Fibroblast of mammary gland (primary cell): ENCODE results near the gene MRGPRD.

Experiments used
- DNase-seq: peaks from one replicate; pipeline ENCODE4 v3.0.0-alpha.2; 2010; ENCODE audit warnings: low read depth
- H3K4me3 ChIP-seq: 2 replicates; pipeline ENCODE4 v1.5.1; 2011; ENCODE audit warnings: low read depth, mild to moderate bottlenecking, low read length, moderate library complexity; ENCODE audit not compliant: control insufficient read depth
- TF ChIP-seq, protein P1 (sequence below): conservative IDR thresholded peaks from 2 replicates; pipeline ENCODE4 v1.5.1; 2011; ENCODE audit warnings: low read depth, low read length, inconsistent platforms; ENCODE audit not compliant: control insufficient read depth, insufficient read depth

Gene MRGPRD

GRCh38 chr11:69014898-69015549 is 34.2 kb upstream of the MRGPRD start:
- DNase-seq = no peak
- TF ChIP-seq, protein P1, sequence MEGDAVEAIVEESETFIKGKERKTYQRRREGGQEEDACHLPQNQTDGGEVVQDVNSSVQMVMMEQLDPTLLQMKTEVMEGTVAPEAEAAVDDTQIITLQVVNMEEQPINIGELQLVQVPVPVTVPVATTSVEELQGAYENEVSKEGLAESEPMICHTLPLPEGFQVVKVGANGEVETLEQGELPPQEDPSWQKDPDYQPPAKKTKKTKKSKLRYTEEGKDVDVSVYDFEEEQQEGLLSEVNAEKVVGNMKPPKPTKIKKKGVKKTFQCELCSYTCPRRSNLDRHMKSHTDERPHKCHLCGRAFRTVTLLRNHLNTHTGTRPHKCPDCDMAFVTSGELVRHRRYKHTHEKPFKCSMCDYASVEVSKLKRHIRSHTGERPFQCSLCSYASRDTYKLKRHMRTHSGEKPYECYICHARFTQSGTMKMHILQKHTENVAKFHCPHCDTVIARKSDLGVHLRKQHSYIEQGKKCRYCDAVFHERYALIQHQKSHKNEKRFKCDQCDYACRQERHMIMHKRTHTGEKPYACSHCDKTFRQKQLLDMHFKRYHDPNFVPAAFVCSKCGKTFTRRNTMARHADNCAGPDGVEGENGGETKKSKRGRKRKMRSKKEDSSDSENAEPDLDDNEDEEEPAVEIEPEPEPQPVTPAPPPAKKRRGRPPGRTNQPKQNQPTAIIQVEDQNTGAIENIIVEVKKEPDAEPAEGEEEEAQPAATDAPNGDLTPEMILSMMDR = no peak
- no peak overlapping the region for H3K4me3 ChIP-seq

DNA sequence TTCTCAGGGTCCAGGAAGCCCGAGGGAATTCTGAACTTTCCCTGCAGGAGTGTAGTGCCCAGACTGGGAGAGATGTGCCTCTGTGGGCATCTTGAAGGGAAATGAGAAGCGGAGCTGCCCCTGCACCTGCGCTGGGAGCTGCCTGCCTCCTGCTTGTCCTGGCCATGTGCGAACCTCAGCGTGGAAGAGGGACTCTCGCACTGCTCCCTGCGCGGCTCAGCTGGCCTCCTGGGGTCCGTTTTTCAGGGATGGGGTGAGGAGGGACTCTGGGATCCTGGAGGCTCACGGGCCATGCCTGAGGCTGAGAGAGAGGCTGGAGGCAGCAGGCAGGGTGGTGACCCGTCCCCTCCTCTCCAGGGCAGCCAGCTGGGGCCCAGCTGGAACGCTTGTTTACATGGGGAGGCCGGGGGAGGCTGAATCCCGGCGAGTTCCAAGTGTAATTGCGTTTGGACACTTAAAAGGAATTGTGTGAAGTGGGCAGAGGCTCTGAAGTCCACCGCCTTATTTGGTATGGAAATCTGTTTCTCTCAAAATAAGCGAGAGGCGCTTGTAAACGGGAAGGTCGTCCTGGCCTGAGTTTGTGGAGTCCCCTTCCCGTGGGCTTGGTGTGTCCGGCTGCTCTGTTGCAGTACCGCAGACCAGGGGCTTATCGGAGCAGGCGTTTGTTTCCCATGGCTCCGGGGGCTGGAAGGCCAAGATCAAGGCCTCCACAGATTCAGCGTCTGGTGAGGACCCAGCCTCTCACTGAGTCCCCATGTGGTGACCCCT is 33.5 kb upstream of the MRGPRD start:
- TF ChIP-seq, protein P1 = no peak
- H3K4me3 ChIP-seq = no peak overlapping the region
- no peak for DNase-seq

DNA sequence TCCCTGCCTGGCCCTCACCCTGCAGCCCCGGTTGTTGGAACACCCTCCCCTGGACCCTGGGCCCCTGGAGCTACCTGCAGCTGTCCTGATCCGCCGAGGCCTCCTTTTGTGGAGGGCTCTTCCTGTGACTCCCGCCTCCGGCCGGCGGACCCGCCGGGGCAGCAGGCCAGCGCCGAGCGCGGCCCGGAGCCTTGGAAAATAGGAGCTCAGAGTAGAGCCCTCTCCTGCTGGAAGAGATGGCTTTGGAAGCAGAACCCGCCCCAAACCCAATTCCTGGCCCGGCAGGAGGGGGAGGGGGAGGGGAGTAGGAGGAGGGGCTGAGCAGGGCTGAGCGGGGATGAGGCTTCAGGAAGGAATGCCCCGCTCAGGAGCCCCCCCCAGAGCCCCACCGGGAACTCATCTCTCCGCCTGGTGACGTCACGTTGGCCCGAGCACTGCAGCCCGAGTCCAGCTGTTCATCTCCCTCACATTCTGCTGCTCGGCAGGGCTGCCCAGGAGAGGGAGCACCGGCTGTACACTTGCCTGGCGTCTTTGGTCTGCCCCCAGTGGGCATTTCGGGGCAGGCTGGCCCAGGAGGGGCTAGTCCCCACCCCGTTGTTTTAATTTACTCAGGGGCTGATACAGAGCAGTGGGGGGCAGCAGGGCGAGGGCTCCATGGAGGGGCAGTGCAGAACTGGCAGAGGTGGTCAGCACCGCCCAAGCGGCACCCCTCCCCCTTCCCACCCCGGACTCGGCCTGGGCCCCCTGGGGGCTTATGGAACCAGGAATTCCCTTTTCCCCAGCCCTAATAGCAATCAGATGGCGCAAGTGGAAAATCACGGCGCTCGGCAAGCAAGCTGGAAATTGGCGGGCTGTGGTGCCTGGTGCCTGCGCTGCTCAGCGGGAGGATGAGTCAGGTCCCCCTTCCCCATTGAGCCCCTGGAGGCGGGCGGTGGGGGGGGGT is 32.5 kb upstream of the MRGPRD start, which contains the start of gene MRGPRF:
TSS of gene MRGPRF (minus strand) at position 238 of the 943 bp plus-strand sequence. CDS start 3,345 bp downstream, outside the sequence.
- peak within 1 kb of the TSS; percentile 50 for H3K4me3 ChIP-seq
- TF ChIP-seq, protein P1 = peak; percentile 60
- peak; percentile 89 for DNase-seq

DNA sequence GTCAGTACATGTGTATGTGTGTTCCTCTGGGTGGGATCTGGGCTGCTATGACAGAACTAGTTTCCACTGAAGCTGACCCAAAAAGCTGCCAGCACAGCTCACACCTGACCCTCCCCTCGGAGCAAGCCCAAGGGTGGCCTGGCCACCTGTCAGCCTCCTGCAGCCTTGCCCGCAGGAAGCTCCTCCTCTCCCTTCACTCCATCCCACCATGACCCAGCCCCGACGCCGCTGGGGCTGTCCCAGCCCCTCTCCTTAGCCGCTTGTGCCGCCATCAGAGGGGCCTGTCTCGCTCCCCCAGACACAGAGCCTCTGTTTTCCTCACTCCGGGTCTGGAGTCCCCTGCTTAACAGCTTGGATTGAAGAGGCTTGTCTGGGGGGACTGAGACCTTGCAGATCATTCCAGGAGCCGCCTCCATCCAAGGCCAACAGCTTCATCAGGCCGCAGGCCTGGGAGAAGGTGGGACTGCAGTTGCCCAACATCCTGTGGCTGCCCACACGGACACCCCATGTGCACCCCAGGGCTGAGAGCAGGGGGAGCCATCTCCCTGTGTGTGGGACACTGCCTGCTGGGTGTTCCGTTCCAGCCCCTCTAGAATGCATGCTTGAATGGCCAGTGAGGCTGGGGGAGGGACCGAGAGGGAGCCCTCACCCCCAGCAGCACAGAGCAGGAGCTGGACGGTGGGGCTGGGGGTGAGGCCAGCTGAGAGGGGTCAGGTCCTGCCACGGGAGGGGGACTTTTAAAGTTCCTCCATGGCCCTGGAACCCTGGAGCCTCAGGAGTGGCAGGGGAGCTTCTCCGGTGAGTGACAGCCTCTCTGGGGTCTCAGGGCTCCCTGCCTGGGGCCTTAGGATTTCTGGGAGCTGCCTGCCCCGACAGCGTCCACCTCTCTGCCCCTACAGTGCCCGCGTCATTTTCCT is 31.6 kb upstream of the MRGPRD start:
- peak overlapping the region; percentile 50 for H3K4me3 ChIP-seq
- TF ChIP-seq, protein P1 = no peak
- peak; percentile 56 for DNase-seq

GRCh38 chr11:69011624-69012091 is 30.9 kb upstream of the MRGPRD start:
- H3K4me3 ChIP-seq = peak overlapping the region; percentile 50
- TF ChIP-seq, protein P1 = no peak
- no peak for DNase-seq
